GM23338 (cell line): ENCODE results near the gene TNPO3.

Source experiments
- CREB1 ChIP-seq: fragments of 250-450 bp; sonication (Bioruptor Pico); IDR thresholded peaks from 2 replicates; pipeline ENCODE4 v1.5.0; 2020; ENCODE audit warnings: low read depth, mild to moderate bottlenecking, moderate library complexity
- CTCF ChIP-seq, 2 experiments: fragments of 200-600 bp in 1 of 2; sonication (generic) in 1 of 2; conservative IDR thresholded peaks; 2 replicates each; pipeline versions ENCODE4 v1.5.1 to v1.6.1; 2016 to 2017; ENCODE audit warnings: antibody characterized with exemption in 2 of 2, low read depth in 2 of 2, mild to moderate bottlenecking in 2 of 2, moderate library complexity in 1 of 2
- EZH2 ChIP-seq: fragments of 200-600 bp; sonication (generic); IDR thresholded peaks from one replicate; pipeline ENCODE4 v1.8.0; 2017; ENCODE audit warnings: antibody characterized with exemption, mild to moderate bottlenecking, low read depth; ENCODE audit not compliant: unreplicated experiment
- EZH2phosphoT487 ChIP-seq: fragments of 200-600 bp; sonication (generic); IDR thresholded peaks from one replicate; pipeline ENCODE4 v1.8.1; 2018; ENCODE audit warnings: antibody characterized with exemption; ENCODE audit not compliant: unreplicated experiment
- JUNB ChIP-seq: IDR thresholded peaks from one replicate; pipeline ENCODE4 v1.6.1; 2016; ENCODE audit warnings: antibody characterized with exemption; ENCODE audit not compliant: unreplicated experiment
- POLR2AphosphoS5 ChIP-seq: IDR thresholded peaks from 2 replicates; pipeline ENCODE4 v1.6.1; 2016; ENCODE audit warnings: antibody characterized with exemption, low read depth
- REST ChIP-seq: IDR thresholded peaks from one replicate; pipeline ENCODE4 v1.6.1; 2018; ENCODE audit warnings: antibody characterized with exemption; ENCODE audit not compliant: unreplicated experiment
- STAT1 ChIP-seq: IDR thresholded peaks from one replicate; pipeline ENCODE4 v1.6.1; 2016; ENCODE audit warnings: antibody characterized with exemption; ENCODE audit not compliant: unreplicated experiment

GRCh38 chr7:129009437-129009836 lies 45.5 kb downstream of the TNPO3 start:
- TF ChIP-seq CTCF (conservative IDR thresholded peaks at IDR 0.05; ENCODE audit: low read depth in 2 of 2) (no peak), EZH2 (no peak), POLR2AphosphoS5 (no peak), REST (no peak), STAT1 (no peak), CREB1 (CRISPR knock-in tag) (no peak), EZH2phosphoT487 (no peak), JUNB (no peak)
